Effector memory CD8-positive, alpha-beta T cell (primary cell): ENCODE results near the gene TENT5C.
"Not testable (repeated sequence)": the region's sequence is repeated elsewhere in the genome, so short reads cannot be mapped to it uniquely, and the experiment has no call there.

Experiments used
- ATAC-seq: fragments of 150-1000 bp; cut with Tn5 transposase; replicated peaks from 2 replicates; pipeline ENCODE4 v1.10.0; 2021; ENCODE audit warnings: mild to moderate bottlenecking, moderate library complexity
- DNase-seq, 3 experiments: peaks; one replicate each; pipeline ENCODE4 v3.0.0; 2021
- H3K27ac Mint-ChIP-seq, 2 donors: one replicate each; pipeline ENCODE4 v1.8.0; 2022; ENCODE audit warnings: mild to moderate bottlenecking in 2 of 2, mixed read lengths in 2 of 2, moderate library complexity in 2 of 2
- H3K27me3 Mint-ChIP-seq, 2 donors: one replicate each; pipeline ENCODE4 v1.8.0; 2022; ENCODE audit warnings: mixed read lengths in 2 of 2
- H3K36me3 Mint-ChIP-seq: one replicate; pipeline ENCODE4 v1.8.0; 2022; ENCODE audit warnings: mild to moderate bottlenecking, moderate library complexity, mixed read lengths; ENCODE audit not compliant: insufficient read depth
- H3K4me1 Mint-ChIP-seq, 2 donors: one replicate each; pipeline ENCODE4 v1.8.0; 2022; ENCODE audit warnings: low read depth in 2 of 2, mixed read lengths in 2 of 2
- H3K4me3 Mint-ChIP-seq, 2 donors: one replicate each; pipeline ENCODE4 v1.8.0; 2022; ENCODE audit warnings: mild to moderate bottlenecking in 2 of 2, mixed read lengths in 2 of 2, moderate library complexity in 2 of 2
- H3K9me3 Mint-ChIP-seq, 2 donors: one replicate each; pipeline ENCODE4 v1.8.0; 2022; ENCODE audit warnings: mixed read lengths in 2 of 2
- total RNA-seq, 9 experiments: gene quantifications; one replicate each; lab custom pipeline; 2026; lab: John Stamatoyannopoulos, UW

Gene TENT5C
- total RNA-seq: 15.7 to 563 (median 49.3) reads per million in 9 experiments

GRCh38 chr1:117605774-117606648 is at the start of gene TENT5C:
Gene TENT5C, plus strand, starts transcription at chr1:117606048. Its CDS starts 16,821 bp downstream, at chr1:117622869.
- Mint-ChIP-seq H3K27ac (peak within 1 kb of the TSS; percentile 94 to 98), H3K4me3 (peak within 1 kb of the TSS; percentile 96 to 97), H3K4me1 (peaks cover 38 to 43% of the 10 kb centered on the region in 2 donors), H3K27me3 (no peaks in the 10 kb centered on the region), H3K9me3 (no peaks in the 10 kb centered on the region), H3K36me3 (peaks cover 61% of the 10 kb centered on the region)
- DNase-seq (peak; percentile 98 to 99 (median 99)), ATAC-seq (peak; percentile 81)

GRCh38 chr1:117556341-117556740 is 49.5 kb upstream of the TENT5C start:
- Mint-ChIP-seq H3K4me3 (no peak overlapping the region), H3K4me1 (peaks cover 8 to 9% of the 10 kb centered on the region in 2 donors), H3K27ac (no peak overlapping the region), H3K27me3 (no peaks in the 10 kb centered on the region), H3K36me3 (no peaks in the 10 kb centered on the region), H3K9me3 (no peaks in the 10 kb centered on the region)
- DNase-seq (no peak), ATAC-seq (no peak)

GRCh38 chr1:117556976-117557375 is 48.9 kb upstream of the TENT5C start:
- Mint-ChIP-seq H3K36me3 (no peaks in the 10 kb centered on the region), H3K27ac (no peak overlapping the region), H3K4me1 (peaks cover 8 to 9% of the 10 kb centered on the region in 2 donors), H3K27me3 (no peaks in the 10 kb centered on the region), H3K4me3 (no peak overlapping the region), H3K9me3 (no peaks in the 10 kb centered on the region)
- DNase-seq (no peak), ATAC-seq (no peak)

- H3K36me3 Mint-ChIP-seq, H3K27me3 Mint-ChIP-seq, DNase-seq, ATAC-seq, H3K9me3 Mint-ChIP-seq, H3K4me3 Mint-ChIP-seq: not testable (repeated sequence)
- Mint-ChIP-seq H3K27ac (peak overlapping the region in 1 of 2 donors; percentile 6), H3K4me1 (peaks cover 8 to 11% of the 10 kb centered on the region in 2 donors)
Observed at GRCh38 chr1:117558451-117558850, 47.4 kb upstream of the TENT5C start.

GRCh38 chr1:117559139-117559538 is 46.7 kb upstream of the TENT5C start:
- no peak for ATAC-seq
- no peak overlapping the region for H3K4me3 Mint-ChIP-seq
- no peaks in the 10 kb centered on the region for H3K9me3 Mint-ChIP-seq
- H3K4me1 Mint-ChIP-seq: peaks cover 10 to 12% of the 10 kb centered on the region in 2 donors
- peak overlapping the region in 1 of 2 donors; percentile 6 for H3K27ac Mint-ChIP-seq
- no peaks in the 10 kb centered on the region for H3K36me3 Mint-ChIP-seq
- DNase-seq: no peak
- no peaks in the 10 kb centered on the region for H3K27me3 Mint-ChIP-seq

GRCh38 chr1:117559985-117560384 is 45.9 kb upstream of the TENT5C start:
- Mint-ChIP-seq H3K36me3 (no peaks in the 10 kb centered on the region), H3K27ac (no peak overlapping the region), H3K9me3 (no peaks in the 10 kb centered on the region), H3K4me1 (peaks cover 10 to 12% of the 10 kb centered on the region in 2 donors), H3K27me3 (no peaks in the 10 kb centered on the region), H3K4me3 (no peak overlapping the region)
- ATAC-seq: no peak
- DNase-seq: no peak

- peaks cover 10 to 12% of the 10 kb centered on the region in 2 donors for H3K4me1 Mint-ChIP-seq
- H3K27ac Mint-ChIP-seq: peak overlapping the region in 1 of 2 donors; percentile 38
- no peak overlapping the region for H3K4me3 Mint-ChIP-seq
- no peaks in the 10 kb centered on the region for H3K9me3 Mint-ChIP-seq
- H3K36me3 Mint-ChIP-seq: no peaks in the 10 kb centered on the region
- ATAC-seq (no peak), DNase-seq (no peak)
- no peaks in the 10 kb centered on the region for H3K27me3 Mint-ChIP-seq
Observed at GRCh38 chr1:117561071-117561470, 44.8 kb upstream of the TENT5C start.

GRCh38 chr1:117561551-117561950 is 44.3 kb upstream of the TENT5C start:
- no peak for ATAC-seq
- no peaks in the 10 kb centered on the region for H3K27me3 Mint-ChIP-seq
- no peak overlapping the region for H3K4me3 Mint-ChIP-seq
- DNase-seq: no peak
- no peaks in the 10 kb centered on the region for H3K36me3 Mint-ChIP-seq
- H3K4me1 Mint-ChIP-seq: peaks cover 10 to 12% of the 10 kb centered on the region in 2 donors
- peak overlapping the region in 1 of 2 donors; percentile 38 for H3K27ac Mint-ChIP-seq
- no peaks in the 10 kb centered on the region for H3K9me3 Mint-ChIP-seq

- ATAC-seq: no peak
- no peaks in the 10 kb centered on the region for H3K36me3 Mint-ChIP-seq
Observed at GRCh38 chr1:117562581-117563491, 43.0 kb upstream of the TENT5C start.

GRCh38 chr1:117563492-117563875 is 42.4 kb upstream of the TENT5C start:
- DNase-seq (no peak), ATAC-seq (no peak)
- H3K36me3 Mint-ChIP-seq: no peaks in the 10 kb centered on the region

More at GRCh38 chr1:117562581-117563491, 43.0 kb upstream of the TENT5C start:
- Mint-ChIP-seq H3K4me1 (peaks cover 7 to 10% of the 10 kb centered on the region in 2 donors), H3K9me3 (no peaks in the 10 kb centered on the region), H3K4me3 (no peak overlapping the region), H3K27me3 (no peaks in the 10 kb centered on the region), H3K27ac (no peak overlapping the region)
- no peak for DNase-seq

GRCh38 chr1:117564227-117565075 is 41.4 kb upstream of the TENT5C start:
- DNase-seq: no peak
- ATAC-seq: no peak
- no peaks in the 10 kb centered on the region for H3K36me3 Mint-ChIP-seq
- peaks cover 2 to 3% of the 10 kb centered on the region in 2 donors for H3K4me1 Mint-ChIP-seq
- no peaks in the 10 kb centered on the region for H3K9me3 Mint-ChIP-seq
- H3K4me3 Mint-ChIP-seq: no peak overlapping the region
- no peaks in the 10 kb centered on the region for H3K27me3 Mint-ChIP-seq
- H3K27ac Mint-ChIP-seq: no peak overlapping the region

More at GRCh38 chr1:117563492-117563875, 42.4 kb upstream of the TENT5C start:
- no peak overlapping the region for H3K27ac Mint-ChIP-seq
- H3K27me3 Mint-ChIP-seq: no peaks in the 10 kb centered on the region
- peaks cover 6% of the 10 kb centered on the region in 2 donors for H3K4me1 Mint-ChIP-seq
- H3K4me3 Mint-ChIP-seq: no peak overlapping the region
- no peaks in the 10 kb centered on the region for H3K9me3 Mint-ChIP-seq

GRCh38 chr1:117565076-117565556 is 40.7 kb upstream of the TENT5C start:
- no peaks in the 10 kb centered on the region for H3K9me3 Mint-ChIP-seq
- DNase-seq (no peak), ATAC-seq (no peak)
- peaks cover 3% of the 10 kb centered on the region in 2 donors for H3K4me1 Mint-ChIP-seq
- H3K27me3 Mint-ChIP-seq: no peaks in the 10 kb centered on the region
- H3K36me3 Mint-ChIP-seq: no peaks in the 10 kb centered on the region
- H3K27ac Mint-ChIP-seq: no peak overlapping the region
- no peak overlapping the region for H3K4me3 Mint-ChIP-seq
